ENCODE results near the gene LAMA3. TPM values are rescaled to one million over a fixed set of nuclear protein-coding genes. Genes with fewer than 3 reads are reported as not detected.

LAMA3 gene
- total and polyA plus RNA-seq, 2 donors (not counting 3 experiments of a cell fraction or from before 2014, with no cell fraction given), result 2.6 to 12.3 TPM

GRCh38 chr18:23934863-23935262 lies 245.6 kb downstream of the LAMA3 start:
- H3K4me1 ChIP-seq (ENCODE audit: control insufficient read depth, extremely low read depth, insufficient read depth, low read length), result no peaks in the 10 kb centered on the region
- FAIRE-seq (no peak), DNase-seq (ENCODE audit: low read depth, low spot score) (no peak)
- no peaks in the 10 kb centered on the region for H3K9me3 ChIP-seq (replicated peaks; ENCODE audit: control insufficient read depth, insufficient read depth, low read length)
- BruUV-seq (replicated peaks), result no TSS peak
- ChIA-PET POLR2A (no interaction called here), CTCF (interaction anchor here (0.8 kb wide), 1 partner anchor 16 kb away, joined by 3 read pairs; no protein-coding TSS in a partner anchor)
- no peaks in the 10 kb centered on the region for H3K27me3 ChIP-seq (ENCODE audit: control insufficient read depth in 2 of 2, insufficient read depth in 2 of 2, low read length in 2 of 2)
- no peak overlapping the region for H3K4me2 ChIP-seq (ENCODE audit: insufficient read depth, low read length)
- H2AFZ ChIP-seq (ENCODE audit: low read depth, low read length), result no peak overlapping the region
- H3K79me2 ChIP-seq (ENCODE audit: control insufficient read depth, insufficient read depth, low read length), result no peaks in the 10 kb centered on the region
- H4K20me1 ChIP-seq (replicated peaks; ENCODE audit: control insufficient read depth, extremely low read depth, insufficient read depth, low read length), result no peaks in the 10 kb centered on the region
- H3K9me1 ChIP-seq (replicated peaks; ENCODE audit: control insufficient read depth, extremely low read depth, insufficient read depth, low read length), result no peaks in the 10 kb centered on the region
- H3K27ac ChIP-seq (ENCODE audit: insufficient read depth, low read depth, low read length), result no peak overlapping the region
- no peak for TF ChIP-seq CTCF (IDR thresholded peaks at IDR 0.05; ENCODE audit: extremely low read depth in 1 of 2, insufficient read depth in 1 of 2, low read depth in 1 of 2, low read length in 2 of 2)
- no peak for TF ChIP-seq FOS (IDR thresholded peaks at IDR 0.05; ENCODE audit: borderline replicate concordance, insufficient read depth, low read length)
- TF ChIP-seq POLR2AphosphoS5 (IDR thresholded peaks at IDR 0.05; ENCODE audit: insufficient read depth, low read depth, low read length), result no peak
- no peak for TF ChIP-seq POLR2A (IDR thresholded peaks at IDR 0.05; ENCODE audit: low read depth, low read length)
- TF ChIP-seq GATA2 (IDR thresholded peaks at IDR 0.05; ENCODE audit: insufficient read depth, insufficient read length, low read depth, low read length), result no peak
- no peak for TF ChIP-seq JUN (IDR thresholded peaks at IDR 0.05; ENCODE audit: borderline replicate concordance, insufficient read depth, insufficient read length, low read depth)
- TF ChIP-seq MAX (IDR thresholded peaks at IDR 0.05; ENCODE audit: insufficient read depth, insufficient read length), result no peak
- TF ChIP-seq EZH2 (IDR thresholded peaks at IDR 0.05; ENCODE audit: borderline replicate concordance, low read depth, low read length, severe bottlenecking), result no peak
- TF ChIP-seq MYC (IDR thresholded peaks at IDR 0.05; ENCODE audit: low read depth, low read length), result no peak
- no peak overlapping the region for H3K4me3 ChIP-seq (replicated peaks in 1 of 3; ENCODE audit: insufficient read depth in 1 of 3, low read depth in 1 of 3, low read length in 3 of 3)
- H3K36me3 ChIP-seq (ENCODE audit: control insufficient read depth in 2 of 2, extremely low read depth in 1 of 2, insufficient read depth in 2 of 2, low read length in 2 of 2), result no peaks in the 10 kb centered on the region
- H3K9ac ChIP-seq (replicated peaks; ENCODE audit: extremely low read depth, insufficient read depth, low read length), result no peak overlapping the region
- dilution Hi-C loops (cut with MboI; ENCODE audit: extremely low pct_ligation_motif_present, low sequenced_read_pairs) (no loop called here), intact Hi-C loops (cut with micrococcal nuclease) (no loop called here)

Measured in endothelial cell of umbilical vein (primary cell).